K562 (cell line): ENCODE results near the gene BASP1.

Source experiments
- CTCF ChIP-seq, 3 experiments: IDR thresholded peaks in 2 of 3; conservative IDR thresholded peaks in 1 of 3; 2 replicates each; pipeline ENCODE4 v1.5.1; 2011 to 2012; ENCODE audit warnings: low read length in 3 of 3, mild to moderate bottlenecking in 3 of 3, control low read depth in 2 of 3, improper control_type of control experiment in 1 of 3, inconsistent platforms in 1 of 3, low read depth in 1 of 3, mixed read lengths in 1 of 3, moderate library complexity in 1 of 3; ENCODE audit not compliant: insufficient read depth in 2 of 3
- SP2 ChIP-seq: IDR thresholded peaks from 2 replicates; pipeline ENCODE4 v1.6.1; 2011; ENCODE audit warnings: mild to moderate bottlenecking, low read depth, low read length, moderate library complexity; ENCODE audit not compliant: poor library complexity, severe bottlenecking; ENCODE audit errors: extremely low read depth
- ZNF318 ChIP-seq, 2 experiments: fragments of 450-650 bp; IDR thresholded peaks; 2 replicates each; pipeline ENCODE4 v1.6.1; 2016; ENCODE audit warnings: mild to moderate bottlenecking in 2 of 2, borderline replicate concordance in 1 of 2, low read depth in 1 of 2, moderate library complexity in 1 of 2

GRCh38 chr5:17222664-17223063, 5.2 kb downstream of the BASP1 start:
- no peak for TF ChIP-seq ZNF318 (IDR thresholded peaks at IDR 0.05; ENCODE audit: borderline replicate concordance in 1 of 2, low read depth in 1 of 2)
- no peak for TF ChIP-seq SP2
- TF ChIP-seq CTCF (IDR thresholded peaks at IDR 0.05 in 2 of 3, conservative IDR thresholded peaks at IDR 0.05 in 1 of 3; ENCODE audit: insufficient read depth in 2 of 3, low read depth in 1 of 3, low read length in 3 of 3), result no peak
